Caco-2 (cell line): ENCODE measurements around the gene CCDC112. TPM values are rescaled to one million over a fixed set of nuclear protein-coding genes. Genes with fewer than 3 reads are reported as not detected.

ENCODE experiments used
- BruUV-seq: library from RNA; stranded (reverse); fragments of 400-500 nt; replicated peaks from 2 replicates; lab custom pipeline; 2021; lab: Mats Ljungman, UMichigan
- CTCF ChIA-PET: fragments of 300-600 bp; sonication (Branson Sonifier 250); formaldehyde crosslinking; loops from one replicate; lab custom pipeline; 2022; ENCODE audit warnings: antibody characterized with exemption; lab: Charles Lee
- POLR2A ChIA-PET: fragments of 300-600 bp; sonication (Branson Sonifier 250); formaldehyde crosslinking; loops from one replicate; lab custom pipeline; 2022; ENCODE audit warnings: antibody characterized with exemption; lab: Charles Lee
- DNase-seq, 2 experiments: peaks; one replicate each; pipeline versions ENCODE4 v3.0.0 to v3.0.0-alpha.2; 2020 to 2022
- H3K27me3 ChIP-seq: replicated peaks from 2 replicates; pipeline ENCODE4 v1.6.0; 2011; ENCODE audit warnings: low read length; ENCODE audit not compliant: control insufficient read depth, insufficient read depth
- H3K36me3 ChIP-seq: 2 replicates; pipeline ENCODE4 v1.5.1; 2011; ENCODE audit warnings: low read length; ENCODE audit not compliant: control insufficient read depth, insufficient read depth
- H3K4me1 ChIP-seq: fragments of 250-450 bp; sonication (Bioruptor Pico); 2 replicates; pipeline ENCODE4 v1.5.1; 2020; ENCODE audit warnings: mild to moderate bottlenecking
- H3K4me3 ChIP-seq: 2 replicates; pipeline ENCODE4 v1.5.1; 2011; ENCODE audit warnings: low read depth, mild to moderate bottlenecking, control low read depth, low read length
- H3K9me3 ChIP-seq: fragments of 250-450 bp; sonication (Bioruptor Pico); 2 replicates; pipeline ENCODE4 v1.5.1; 2020; ENCODE audit warnings: mild to moderate bottlenecking, moderate library complexity
- H3K27ac Mint-ChIP-seq: one replicate; pipeline ENCODE4 v1.8.0; 2022; ENCODE audit warnings: mixed read lengths; ENCODE audit not compliant: unreplicated experiment
- H3K27me3 Mint-ChIP-seq: one replicate; pipeline ENCODE4 v1.8.0; 2022; ENCODE audit warnings: mixed read lengths; ENCODE audit not compliant: insufficient read depth, unreplicated experiment
- H3K36me3 Mint-ChIP-seq: one replicate; pipeline ENCODE4 v1.8.0; 2022; ENCODE audit warnings: mild to moderate bottlenecking, mixed read lengths; ENCODE audit not compliant: insufficient read depth, unreplicated experiment
- H3K4me1 Mint-ChIP-seq: one replicate; pipeline ENCODE4 v1.8.0; 2022; ENCODE audit warnings: low read depth, mixed read lengths; ENCODE audit not compliant: unreplicated experiment
- H3K4me3 Mint-ChIP-seq: one replicate; pipeline ENCODE4 v1.8.0; 2022; ENCODE audit warnings: mild to moderate bottlenecking, moderate library complexity, mixed read lengths; ENCODE audit not compliant: unreplicated experiment
- H3K9me3 Mint-ChIP-seq: one replicate; pipeline ENCODE4 v1.8.0; 2022; ENCODE audit warnings: mixed read lengths; ENCODE audit not compliant: unreplicated experiment
- intact Hi-C: fragments of 100-400 bp; cut with micrococcal nuclease; formaldehyde crosslinking; loops from one replicate; pipeline ENCODE4 v1.10.0; 2022; ENCODE audit not compliant: unreplicated experiment
- total RNA-seq: library from RNA; stranded (reverse); gene quantifications from 2 replicates; pipeline ENCODE4 v1.2.3, GENCODE V29; 2022
- TF ChIP-seq, protein P1 (sequence below), 2 experiments: fragments of 200-600 bp in 1 of 2; IDR thresholded peaks; 1 replicate in 1 of 2; 2 replicates in 1 of 2; pipeline versions ENCODE4 v1.5.1 to v1.8.0; 2011 to 2022; ENCODE audit warnings: antibody characterized with exemption in 1 of 2, control low read depth in 1 of 2, inconsistent platforms in 1 of 2, low read depth in 1 of 2, low read length in 1 of 2, mild to moderate bottlenecking in 1 of 2, moderate library complexity in 1 of 2; ENCODE audit not compliant: insufficient read depth in 1 of 2, severe bottlenecking in 1 of 2, unreplicated experiment in 1 of 2

The CCDC112 gene
- total RNA-seq, 1 experiment from 2014 or later: 2.9 TPM

DNA sequence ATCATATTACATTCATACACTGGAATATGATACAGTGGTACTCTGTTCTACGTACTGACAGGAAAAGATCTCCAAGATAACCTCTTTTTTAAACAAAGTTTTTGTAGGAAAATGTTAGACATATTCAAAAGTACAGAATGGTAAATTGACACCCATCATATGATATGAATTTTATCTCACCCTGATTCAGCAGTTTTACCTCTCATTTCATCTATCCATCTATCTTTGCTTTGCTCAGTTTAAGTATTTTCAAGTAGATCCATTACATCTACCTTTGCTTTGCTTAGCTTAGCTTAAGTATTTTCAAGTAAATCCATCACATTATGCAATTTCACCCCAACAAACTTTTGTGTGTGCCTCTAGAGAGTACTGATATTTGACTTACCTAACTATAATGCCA is 14.3 kb downstream of the CCDC112 start:
- H3K27me3 ChIP-seq: no peaks in the 10 kb centered on the region
- H3K4me1 Mint-ChIP-seq: peaks cover 7% of the 10 kb centered on the region
- H3K9me3 ChIP-seq: no peaks in the 10 kb centered on the region
- TF ChIP-seq, protein P1, sequence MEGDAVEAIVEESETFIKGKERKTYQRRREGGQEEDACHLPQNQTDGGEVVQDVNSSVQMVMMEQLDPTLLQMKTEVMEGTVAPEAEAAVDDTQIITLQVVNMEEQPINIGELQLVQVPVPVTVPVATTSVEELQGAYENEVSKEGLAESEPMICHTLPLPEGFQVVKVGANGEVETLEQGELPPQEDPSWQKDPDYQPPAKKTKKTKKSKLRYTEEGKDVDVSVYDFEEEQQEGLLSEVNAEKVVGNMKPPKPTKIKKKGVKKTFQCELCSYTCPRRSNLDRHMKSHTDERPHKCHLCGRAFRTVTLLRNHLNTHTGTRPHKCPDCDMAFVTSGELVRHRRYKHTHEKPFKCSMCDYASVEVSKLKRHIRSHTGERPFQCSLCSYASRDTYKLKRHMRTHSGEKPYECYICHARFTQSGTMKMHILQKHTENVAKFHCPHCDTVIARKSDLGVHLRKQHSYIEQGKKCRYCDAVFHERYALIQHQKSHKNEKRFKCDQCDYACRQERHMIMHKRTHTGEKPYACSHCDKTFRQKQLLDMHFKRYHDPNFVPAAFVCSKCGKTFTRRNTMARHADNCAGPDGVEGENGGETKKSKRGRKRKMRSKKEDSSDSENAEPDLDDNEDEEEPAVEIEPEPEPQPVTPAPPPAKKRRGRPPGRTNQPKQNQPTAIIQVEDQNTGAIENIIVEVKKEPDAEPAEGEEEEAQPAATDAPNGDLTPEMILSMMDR (IDR thresholded peaks at IDR 0.05; ENCODE audit: insufficient read depth in 1 of 2, low read depth in 1 of 2, low read length in 1 of 2, severe bottlenecking in 1 of 2, unreplicated experiment in 1 of 2): no peak
- intact Hi-C loops: no loop called here
- H3K9me3 Mint-ChIP-seq: no peaks in the 10 kb centered on the region
- DNase-seq: no peak
- no peaks in the 10 kb centered on the region for H3K36me3 ChIP-seq
- H3K27ac Mint-ChIP-seq: no peak overlapping the region
- H3K27me3 Mint-ChIP-seq: peaks cover 7% of the 10 kb centered on the region
- ChIA-PET POLR2A (no interaction called here), CTCF (no interaction called here)
- no peak overlapping the region for H3K4me3 ChIP-seq
- H3K36me3 Mint-ChIP-seq: no peaks in the 10 kb centered on the region
- no TSS peak for BruUV-seq
- H3K4me1 ChIP-seq: no peaks in the 10 kb centered on the region
- H3K4me3 Mint-ChIP-seq: no peak overlapping the region

DNA sequence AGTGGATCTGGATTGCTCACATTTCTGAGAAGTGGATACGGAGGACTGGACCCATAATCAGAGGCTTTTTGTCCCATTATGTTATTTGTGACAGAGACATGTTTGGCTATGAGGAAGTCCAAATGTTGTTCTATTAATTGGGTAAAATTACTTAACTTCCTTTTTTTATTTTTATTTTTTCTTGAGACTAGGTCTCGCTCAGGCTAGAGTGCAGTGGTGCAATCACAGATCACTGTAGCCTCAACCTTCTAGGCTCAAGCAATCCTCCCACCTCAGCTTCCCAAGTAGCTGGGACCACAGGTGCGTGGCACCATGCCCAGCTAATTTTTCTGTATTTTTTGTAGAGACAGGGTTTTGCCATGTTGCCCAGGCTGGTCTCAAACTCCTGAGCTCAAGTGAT is 21.9 kb downstream of the CCDC112 start:
- intact Hi-C loops: no loop called here

DNA sequence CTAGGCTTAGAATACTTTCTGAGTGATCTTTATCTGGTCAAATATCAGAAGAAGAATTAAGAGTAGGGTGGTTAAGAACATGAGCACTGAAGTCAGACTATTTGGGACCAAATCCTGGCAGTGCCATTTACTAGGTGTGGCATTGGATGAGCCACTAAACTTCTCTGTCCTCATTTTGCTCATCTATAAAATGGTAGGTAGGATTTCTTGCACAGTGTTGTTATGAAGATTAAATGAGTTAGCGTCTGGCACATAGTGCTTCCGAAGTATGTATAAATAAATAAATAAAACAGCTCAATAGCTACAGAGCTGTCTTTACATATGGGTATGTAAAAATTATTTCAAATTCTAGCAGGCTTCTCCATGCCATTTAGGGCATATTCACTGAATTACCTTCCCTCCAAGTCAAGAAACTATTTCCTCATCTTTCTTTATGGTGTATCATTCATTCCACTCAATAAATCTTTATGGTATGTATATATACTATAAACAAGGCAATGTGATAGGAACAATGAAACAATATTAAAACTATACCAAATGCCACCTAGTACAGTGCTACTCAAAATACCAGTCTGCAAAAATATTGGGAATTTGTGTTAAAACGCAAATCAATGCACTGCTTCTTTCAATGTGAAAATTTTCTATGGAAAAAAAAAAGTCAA is 24.0 kb downstream of the CCDC112 start:
- no peak overlapping the region for H3K27ac Mint-ChIP-seq
- BruUV-seq: no TSS peak
- TF ChIP-seq, protein P1 (IDR thresholded peaks at IDR 0.05; ENCODE audit: insufficient read depth in 1 of 2, low read depth in 1 of 2, low read length in 1 of 2, severe bottlenecking in 1 of 2, unreplicated experiment in 1 of 2): no peak
- ChIA-PET CTCF (no interaction called here), POLR2A (no interaction called here)
- no peaks in the 10 kb centered on the region for H3K4me1 Mint-ChIP-seq
- no peak for DNase-seq
- Histone ChIP-seq H3K4me3 (no peak overlapping the region), H3K36me3 (no peaks in the 10 kb centered on the region), H3K27me3 (no peaks in the 10 kb centered on the region), H3K4me1 (no peaks in the 10 kb centered on the region), H3K9me3 (no peaks in the 10 kb centered on the region)
- intact Hi-C loops: no loop called here
- H3K4me3 Mint-ChIP-seq: no peak overlapping the region
- H3K9me3 Mint-ChIP-seq: no peaks in the 10 kb centered on the region
- H3K27me3 Mint-ChIP-seq: no peaks in the 10 kb centered on the region
- H3K36me3 Mint-ChIP-seq: no peaks in the 10 kb centered on the region

More for the DNA sequence above, 21.9 kb downstream of the CCDC112 start:
- Mint-ChIP-seq H3K27me3 (no peaks in the 10 kb centered on the region), H3K9me3 (no peaks in the 10 kb centered on the region), H3K4me1 (no peaks in the 10 kb centered on the region), H3K4me3 (no peak overlapping the region), H3K27ac (no peak overlapping the region), H3K36me3 (no peaks in the 10 kb centered on the region)
- Histone ChIP-seq H3K27me3 (no peaks in the 10 kb centered on the region), H3K4me1 (no peaks in the 10 kb centered on the region), H3K4me3 (no peak overlapping the region), H3K36me3 (no peaks in the 10 kb centered on the region), H3K9me3 (no peaks in the 10 kb centered on the region)
- BruUV-seq: no TSS peak
- DNase-seq: no peak
- POLR2A ChIA-PET: no interaction called here
- CTCF ChIA-PET: no interaction called here
- TF ChIP-seq, protein P1 (IDR thresholded peaks at IDR 0.05; ENCODE audit: insufficient read depth in 1 of 2, low read depth in 1 of 2, low read length in 1 of 2, severe bottlenecking in 1 of 2, unreplicated experiment in 1 of 2): no peak
